HL-60/S4 treated with retinoic acid at 250 ng/mL for 4 days and 3 days (cell line): ENCODE measurements around the gene RAB15.
"Not testable (repeated sequence)": the region's sequence is repeated elsewhere in the genome, so short reads cannot be mapped to it uniquely, and the experiment has no call there.

Experiments
- in situ Hi-C: fragments of 300-500 bp; cut with MboI; formaldehyde crosslinking; loops from 2 replicates; pipeline ENCODE4 v1.7.0; 2022; ENCODE audit warnings: low sequenced_read_pairs

The RAB15 gene

DNA sequence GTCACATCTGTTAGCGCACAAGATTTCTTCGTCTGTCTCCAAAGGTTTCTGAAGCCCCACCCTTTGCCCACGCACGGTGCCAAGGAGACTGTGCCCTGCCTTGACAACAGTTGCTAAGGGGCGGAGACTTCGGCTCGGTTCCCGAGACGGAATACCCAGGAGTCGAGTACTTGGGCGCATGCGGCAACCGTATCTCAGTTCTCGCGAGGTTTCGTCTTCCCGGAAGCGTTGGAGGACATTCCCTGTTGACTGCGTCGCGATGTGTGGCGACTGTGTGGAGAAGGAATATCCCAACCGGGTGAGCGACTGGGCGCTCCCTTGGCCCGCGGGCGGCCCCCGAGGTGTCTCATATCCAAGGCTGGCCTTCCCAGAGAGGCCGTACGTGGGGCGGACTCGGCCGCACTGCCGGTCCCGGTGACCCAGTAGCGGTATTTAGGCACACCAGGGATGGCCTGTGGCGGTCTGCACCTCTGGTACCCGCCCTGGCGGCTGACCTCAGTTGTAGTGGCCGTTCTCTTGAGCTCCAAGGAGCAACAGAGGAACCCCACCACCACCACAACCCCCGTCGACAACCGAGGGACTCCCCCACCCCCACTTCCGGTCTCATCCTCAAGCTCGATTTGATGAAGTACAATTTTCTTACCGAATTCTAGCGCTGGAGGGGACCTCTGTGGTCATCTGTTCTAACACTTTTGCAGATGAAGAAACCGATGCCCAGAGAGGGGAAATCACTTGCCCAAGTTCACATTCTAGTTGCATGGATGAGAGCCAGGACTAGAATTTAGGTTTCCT is 57.7 kb downstream of the RAB15 start, which contains the start of gene CHURC1:
Gene CHURC1 (plus strand): TSS at position 219 of the 792 bp plus-strand sequence. CDS start 41 bp downstream, at position 260.
- in situ Hi-C loops: no loop called here

- in situ Hi-C loops: not testable (repeated sequence)
These were observed 58.7 kb downstream of the RAB15 start for GRCh38 chr14:64913477-64913876.

DNA sequence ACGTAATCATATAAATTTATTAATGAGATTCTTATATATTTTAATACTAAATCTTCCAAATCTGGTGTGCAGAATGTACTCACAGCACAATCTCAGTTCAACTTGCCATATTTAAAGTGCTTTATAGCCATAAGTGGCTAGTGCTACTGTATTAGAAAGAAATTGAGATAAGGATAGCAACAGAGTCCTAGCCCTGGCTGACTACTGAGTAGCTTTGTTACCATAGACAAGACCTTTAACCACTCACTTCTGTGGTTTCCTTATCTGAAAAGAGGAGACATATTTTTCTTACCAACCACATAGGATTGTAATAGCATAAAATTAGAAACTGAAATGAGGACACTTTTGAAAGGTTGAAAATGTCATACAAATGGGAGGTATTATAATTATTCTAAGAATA is 59.9 kb downstream of the RAB15 start:
- in situ Hi-C loops: no loop called here

- in situ Hi-C loops: no loop called here
These were observed 61.2 kb downstream of the RAB15 start for GRCh38 chr14:64910847-64911495.

- in situ Hi-C loops: no loop called here
These were observed 66.1 kb downstream of the RAB15 start for GRCh38 chr14:64906022-64906421.

DNA sequence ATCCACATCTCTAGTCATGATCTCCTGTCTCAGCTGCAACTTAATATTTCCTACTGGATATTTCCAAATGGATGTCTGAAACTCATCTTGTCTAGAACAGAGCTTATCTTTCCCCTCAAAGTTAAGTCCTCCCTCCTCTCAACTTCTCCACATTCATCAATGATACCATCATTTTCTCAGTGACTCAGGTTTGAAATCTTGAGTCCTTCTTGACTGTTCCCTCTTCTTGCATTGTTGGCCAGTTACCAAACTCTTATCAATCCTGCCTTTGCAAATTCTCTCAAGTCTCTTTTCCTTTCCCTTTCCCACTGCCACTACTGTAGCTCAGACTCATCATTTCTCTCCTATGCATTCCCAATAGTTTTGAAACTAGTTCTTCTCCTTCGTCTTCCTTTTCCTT is 72.2 kb downstream of the RAB15 start:
- in situ Hi-C loops: loop anchor here (25.0 kb wide), 1 partner anchor 238 kb away; no protein-coding TSS in a partner anchor
